Nephron progenitor cell (in vitro differentiated cells): ENCODE measurements around the gene MED12L.

Experiments
- DNase-seq: peaks from one replicate; pipeline ENCODE4 v3.0.0; 2021
- H3K27ac Mint-ChIP-seq: 2 replicates; pipeline ENCODE4 v1.8.0; 2021; ENCODE audit warnings: mild to moderate bottlenecking, moderate library complexity, mixed read lengths
- H3K27me3 Mint-ChIP-seq: 2 replicates; pipeline ENCODE4 v1.8.0; 2021; ENCODE audit warnings: mild to moderate bottlenecking, low read depth, mixed read lengths; ENCODE audit not compliant: poor library complexity
- H3K36me3 Mint-ChIP-seq: 2 replicates; pipeline ENCODE4 v1.8.0; 2021; ENCODE audit warnings: low read depth, mixed read lengths
- H3K4me1 Mint-ChIP-seq: 2 replicates; pipeline ENCODE4 v1.8.0; 2021; ENCODE audit warnings: mixed read lengths
- H3K4me3 Mint-ChIP-seq: 2 replicates; pipeline ENCODE4 v1.8.0; 2021; ENCODE audit warnings: mild to moderate bottlenecking, moderate library complexity, mixed read lengths
- H3K9me3 Mint-ChIP-seq: 2 replicates; pipeline ENCODE4 v1.8.0; 2021; ENCODE audit warnings: mild to moderate bottlenecking, moderate library complexity, mixed read lengths
- CTCF ChIP-seq: fragments of 200-600 bp; sonication (generic); IDR thresholded peaks from 2 replicates; pipeline ENCODE4 v1.5.0; 2021; ENCODE audit warnings: antibody characterized with exemption

The MED12L gene

GRCh38 chr3:151120409-151120808 lies 34.9 kb downstream of the MED12L start:
- H3K27me3 Mint-ChIP-seq, result no peaks in the 10 kb centered on the region
- H3K4me3 Mint-ChIP-seq, result no peak overlapping the region
- no peak overlapping the region for H3K27ac Mint-ChIP-seq
- H3K36me3 Mint-ChIP-seq, result peaks cover 41% of the 10 kb centered on the region
- no peaks in the 10 kb centered on the region for H3K9me3 Mint-ChIP-seq
- TF ChIP-seq CTCF, result no peak
- DNase-seq, result no peak
- H3K4me1 Mint-ChIP-seq, result peaks cover 3% of the 10 kb centered on the region

DNA sequence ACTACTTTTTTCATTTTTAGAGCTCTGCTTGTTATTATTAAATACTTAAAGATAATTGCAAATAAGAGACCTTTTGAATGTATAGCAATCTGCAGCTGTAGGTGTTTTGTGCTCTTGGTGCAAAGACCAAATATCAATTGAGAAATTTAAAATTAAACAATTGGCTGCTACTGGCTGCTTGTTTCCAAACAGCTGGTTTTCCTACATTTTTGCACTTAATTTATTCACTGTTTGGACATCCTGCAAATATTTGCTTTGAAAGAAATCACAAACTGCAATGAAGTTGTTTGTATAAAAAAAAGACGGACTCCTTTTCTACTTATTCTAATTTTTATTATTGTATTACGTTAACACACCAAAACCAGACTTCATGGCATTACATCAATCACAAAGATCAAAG lies 35.6 kb downstream of the MED12L start:
- H3K4me1 Mint-ChIP-seq, result peaks cover 3% of the 10 kb centered on the region
- H3K27me3 Mint-ChIP-seq, result no peaks in the 10 kb centered on the region
- no peak overlapping the region for H3K27ac Mint-ChIP-seq
- H3K4me3 Mint-ChIP-seq, result no peak overlapping the region
- no peak for DNase-seq
- H3K36me3 Mint-ChIP-seq, result peaks cover 46% of the 10 kb centered on the region
- no peaks in the 10 kb centered on the region for H3K9me3 Mint-ChIP-seq
- no peak for TF ChIP-seq CTCF

- DNase-seq, result no peak
- H3K27ac Mint-ChIP-seq, result no peak overlapping the region
- H3K4me3 Mint-ChIP-seq, result no peak overlapping the region
- H3K27me3 Mint-ChIP-seq, result no peaks in the 10 kb centered on the region
- peaks cover 34% of the 10 kb centered on the region for H3K36me3 Mint-ChIP-seq
- no peak for TF ChIP-seq CTCF
- H3K4me1 Mint-ChIP-seq, result peaks cover 3% of the 10 kb centered on the region
- H3K9me3 Mint-ChIP-seq, result no peaks in the 10 kb centered on the region
Observed at GRCh38 chr3:151123827-151124226, 38.4 kb downstream of the MED12L start.

DNA sequence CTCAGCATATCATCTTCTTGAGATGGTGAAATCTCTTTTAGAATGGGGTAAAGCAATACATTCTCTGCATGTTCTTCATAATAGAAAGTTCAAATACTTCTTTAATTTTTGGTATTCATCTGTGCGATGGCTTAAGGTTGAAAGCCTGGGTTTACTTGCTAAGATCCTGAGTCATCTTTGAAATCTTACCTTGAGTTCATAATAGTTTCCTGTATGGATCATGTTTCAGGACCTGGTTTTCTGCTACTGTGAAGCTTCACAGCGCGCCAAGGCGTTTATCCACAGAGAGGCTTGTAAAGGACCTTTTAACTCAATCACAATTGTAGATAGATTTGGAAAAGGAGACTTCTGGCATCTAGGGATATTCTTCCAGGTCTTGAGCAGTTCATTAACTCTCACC lies 39.0 kb downstream of the MED12L start:
- Mint-ChIP-seq H3K4me1 (peaks cover 3% of the 10 kb centered on the region), H3K27me3 (no peaks in the 10 kb centered on the region), H3K4me3 (no peak overlapping the region), H3K36me3 (peaks cover 33% of the 10 kb centered on the region), H3K27ac (no peak overlapping the region), H3K9me3 (no peaks in the 10 kb centered on the region)
- no peak for DNase-seq
- no peak for TF ChIP-seq CTCF

GRCh38 chr3:151130428-151130827 lies 45.0 kb downstream of the MED12L start:
- Mint-ChIP-seq H3K36me3 (peaks cover 43% of the 10 kb centered on the region), H3K4me3 (no peak overlapping the region), H3K4me1 (peaks cover 11% of the 10 kb centered on the region), H3K27ac (no peak overlapping the region), H3K27me3 (peaks cover 2% of the 10 kb centered on the region), H3K9me3 (peaks cover under 1% of the 10 kb centered on the region)
- no peak for DNase-seq
- no peak for TF ChIP-seq CTCF

GRCh38 chr3:151133175-151133574 lies 47.7 kb downstream of the MED12L start:
- Mint-ChIP-seq H3K27me3 (peaks cover 2% of the 10 kb centered on the region), H3K27ac (peak overlapping the region; percentile 20), H3K36me3 (peaks cover 63% of the 10 kb centered on the region), H3K9me3 (peaks cover 28% of the 10 kb centered on the region), H3K4me1 (peaks cover 11% of the 10 kb centered on the region), H3K4me3 (no peak overlapping the region)
- no peak for TF ChIP-seq CTCF
- DNase-seq, result no peak
